Forelimb muscle (tissue), 1 donor: ENCODE measurements around the gene TUBB8B. TPM values are rescaled to one million over a fixed set of nuclear protein-coding genes. Genes with fewer than 3 reads are reported as not detected.
"Not testable (repeated sequence)": the region's sequence is repeated elsewhere in the genome, so short reads cannot be mapped to it uniquely, and the experiment has no call there.

Source experiments
- DNase-seq: peaks from one replicate; pipeline ENCODE4 v3.0.0-alpha.2; 2013; ENCODE audit warnings: low read depth
- polyA plus RNA-seq: library from polyadenylated mRNA; unstranded; fragments of 120-200 nt; gene quantifications from one replicate; pipeline ENCODE4 v1.2.1, GENCODE V29; 2013; ENCODE audit not compliant: insufficient read length

The TUBB8B gene
- polyA plus RNA-seq, 1 donor: not detected

GRCh38 chr18:12773-13172 is 36.6 kb downstream of the TUBB8B start:
- DNase-seq: not testable (repeated sequence)

GRCh38 chr18:11383-12274 is 37.8 kb downstream of the TUBB8B start:
- not testable (repeated sequence) for DNase-seq

GRCh38 chr18:10624-11184 is 38.7 kb downstream of the TUBB8B start:
- not testable (repeated sequence) for DNase-seq

- DNase-seq: not testable (repeated sequence)
These were observed 39.5 kb downstream of the TUBB8B start for GRCh38 chr18:9937-10336.

Other genes with a start within 250 kb of the TUBB8B start
- 60.2 TPM for gene USP14, start 108.9 kb upstream of the TUBB8B start, polyA plus RNA-seq
- 47.4 TPM for gene THOC1, start 218.4 kb upstream of the TUBB8B start, polyA plus RNA-seq